Mesenchymal stem cell (in vitro differentiated cells and primary cell): Measurements from ENCODE around the gene GPC1.
A peak's percentile ranks its signal among the peaks of the same experiment; 100 is the strongest.

Experiments
- DNase-seq: peaks from one replicate; pipeline ENCODE4 v3.0.0-alpha.2; 2013
- H2AFZ ChIP-seq: one replicate; pipeline ENCODE4 v1.6.1; 2013; ENCODE audit warnings: low read depth, mild to moderate bottlenecking, control low read depth, inconsistent platforms, low read length, moderate library complexity
- H2AK5ac ChIP-seq: 2 replicates; pipeline ENCODE4 v1.6.1; 2013; ENCODE audit warnings: low read length, moderate library complexity, mild to moderate bottlenecking, inconsistent platforms; ENCODE audit not compliant: severe bottlenecking
- H2BK120ac ChIP-seq: one replicate; pipeline ENCODE4 v1.6.1; 2013; ENCODE audit warnings: low read depth, mild to moderate bottlenecking, inconsistent platforms, low read length, moderate library complexity
- H2BK12ac ChIP-seq, 2 experiments: one replicate each; pipeline ENCODE4 v1.6.1; 2013; ENCODE audit warnings: inconsistent platforms in 2 of 2, low read length in 2 of 2, mild to moderate bottlenecking in 2 of 2, moderate library complexity in 2 of 2, control low read depth in 1 of 2
- H2BK15ac ChIP-seq: one replicate; pipeline ENCODE4 v1.6.1; 2013; ENCODE audit warnings: mild to moderate bottlenecking, low read depth, inconsistent platforms; ENCODE audit not compliant: poor library complexity, severe bottlenecking
- H2BK5ac ChIP-seq: 2 replicates; pipeline ENCODE4 v1.6.1; 2013; ENCODE audit warnings: low read depth, mild to moderate bottlenecking, low read length, control low read depth, inconsistent platforms; ENCODE audit not compliant: poor library complexity, severe bottlenecking
- H3K14ac ChIP-seq, 2 experiments: one replicate each; pipeline ENCODE4 v1.6.1; 2013; ENCODE audit warnings: inconsistent platforms in 2 of 2, low read length in 2 of 2, control low read depth in 1 of 2, mild to moderate bottlenecking in 1 of 2, moderate library complexity in 1 of 2
- H3K18ac ChIP-seq, 2 experiments: one replicate each; pipeline ENCODE4 v1.6.1; 2013; ENCODE audit warnings: inconsistent platforms in 2 of 2, low read length in 2 of 2, control low read depth in 1 of 2, low read depth in 1 of 2, mild to moderate bottlenecking in 1 of 2
- H3K23ac ChIP-seq, 2 experiments: one replicate each; pipeline ENCODE4 v1.6.1; 2013; ENCODE audit warnings: inconsistent platforms in 2 of 2, low read length in 2 of 2, mild to moderate bottlenecking in 2 of 2, moderate library complexity in 2 of 2, control low read depth in 1 of 2
- H3K27ac ChIP-seq: 2 replicates; pipeline ENCODE4 v1.5.1; 2013; ENCODE audit warnings: mild to moderate bottlenecking, moderate library complexity, low read length, control low read depth, inconsistent platforms; ENCODE audit not compliant: poor library complexity, severe bottlenecking
- H3K27me3 ChIP-seq, 2 experiments: 2 replicates each; pipeline versions ENCODE4 v1.6.1 to v1.7.0; 2013; ENCODE audit warnings: low read length in 2 of 2, mild to moderate bottlenecking in 2 of 2, moderate library complexity in 2 of 2, control low read depth in 1 of 2, inconsistent platforms in 1 of 2; ENCODE audit not compliant: control insufficient read depth in 1 of 2, insufficient read depth in 1 of 2
- H3K36me3 ChIP-seq, 2 experiments: 2 replicates each; pipeline versions ENCODE4 v1.6.1 to v1.7.0; 2013; ENCODE audit warnings: low read length in 2 of 2, control low read depth in 1 of 2, inconsistent platforms in 1 of 2, low read depth in 1 of 2, mild to moderate bottlenecking in 1 of 2; ENCODE audit not compliant: insufficient read depth in 2 of 2, control insufficient read depth in 1 of 2
- H3K4ac ChIP-seq, 2 experiments: one replicate each; pipeline ENCODE4 v1.6.1; 2013; ENCODE audit warnings: inconsistent platforms in 2 of 2, low read length in 2 of 2, mild to moderate bottlenecking in 2 of 2, moderate library complexity in 2 of 2, control low read depth in 1 of 2, low read depth in 1 of 2
- H3K4me1 ChIP-seq: 2 replicates; pipeline ENCODE4 v1.6.1; 2013; ENCODE audit warnings: low read depth, low read length, control low read depth; ENCODE audit not compliant: control insufficient read depth, insufficient read depth
- H3K4me2 ChIP-seq: 2 replicates; pipeline ENCODE4 v1.6.1; 2013; ENCODE audit warnings: low read length, mild to moderate bottlenecking, inconsistent platforms; ENCODE audit not compliant: poor library complexity, severe bottlenecking
- H3K4me3 ChIP-seq, 2 experiments: 2 replicates each; pipeline versions ENCODE4 v1.5.1 to v1.7.0; 2013; ENCODE audit warnings: low read length in 2 of 2, mild to moderate bottlenecking in 2 of 2, control low read depth in 1 of 2, low read depth in 1 of 2; ENCODE audit not compliant: insufficient read depth in 1 of 2
- H3K79me1 ChIP-seq: replicated peaks from 2 replicates; pipeline ENCODE4 v1.6.1; 2013; ENCODE audit warnings: mild to moderate bottlenecking, control low read depth, low read length, inconsistent platforms; ENCODE audit not compliant: poor library complexity, severe bottlenecking
- H3K9ac ChIP-seq: 2 replicates; pipeline ENCODE4 v1.7.0; 2013; ENCODE audit warnings: mild to moderate bottlenecking, low read length, moderate library complexity
- H3K9me3 ChIP-seq: 2 replicates; pipeline ENCODE4 v1.7.0; 2013; ENCODE audit warnings: mild to moderate bottlenecking, low read length; ENCODE audit not compliant: control insufficient read depth
- H4K8ac ChIP-seq: one replicate; pipeline ENCODE4 v1.6.1; 2013; ENCODE audit warnings: inconsistent platforms, mild to moderate bottlenecking, low read length, moderate library complexity
- H4K91ac ChIP-seq: one replicate; pipeline ENCODE4 v1.6.1; 2013; ENCODE audit warnings: mild to moderate bottlenecking, low read length, inconsistent platforms
- WGBS: methylation state at CpG from one replicate; pipeline ENCODE4 v1.1.7; 2013; ENCODE audit warnings: mixed read lengths; 5-methylcytosine and 5-hydroxymethylcytosine counted together

The GPC1 gene

GRCh38 chr2:240392948-240393830 lies 42.3 kb upstream of the GPC1 start:
- peak overlapping the region in 1 of 2 experiments; percentile 49 for H2BK12ac ChIP-seq
- no peak overlapping the region for H3K4ac ChIP-seq
- DNase-seq = no peak
- no peaks in the 10 kb centered on the region for H3K36me3 ChIP-seq
- no peak overlapping the region for H2AK5ac ChIP-seq
- H3K4me2 ChIP-seq = no peak overlapping the region
- H3K4me3 ChIP-seq = no peak overlapping the region
- no peak overlapping the region for H2BK120ac ChIP-seq
- no peak overlapping the region for H2BK5ac ChIP-seq
- peaks cover 0 to 6% of the 10 kb centered on the region in 2 experiments for H3K27me3 ChIP-seq
- no peak overlapping the region for H3K27ac ChIP-seq
- peak overlapping the region in 1 of 2 experiments; percentile 19 for H3K18ac ChIP-seq
- H3K9me3 ChIP-seq = no peaks in the 10 kb centered on the region
- H3K79me1 ChIP-seq = no peaks in the 10 kb centered on the region
- no peak overlapping the region for H4K8ac ChIP-seq
- no peak overlapping the region for H4K91ac ChIP-seq
- WGBS = 84% methylated on average over 23 of the region's 23 CpGs
- H2AFZ ChIP-seq = peak overlapping the region; percentile 6
- no peak overlapping the region for H3K9ac ChIP-seq
- no peak overlapping the region for H3K14ac ChIP-seq
- H3K23ac ChIP-seq = no peak overlapping the region
- H2BK15ac ChIP-seq = no peak overlapping the region
- H3K4me1 ChIP-seq = peaks cover 7% of the 10 kb centered on the region

GRCh38 chr2:240393831-240394410 lies 41.5 kb upstream of the GPC1 start:
- Histone ChIP-seq H3K23ac (no peak overlapping the region), H2BK5ac (no peak overlapping the region), H3K4me3 (no peak overlapping the region), H3K4ac (no peak overlapping the region), H3K4me2 (no peak overlapping the region), H3K27me3 (peaks cover 0 to 9% of the 10 kb centered on the region in 2 experiments), H3K27ac (no peak overlapping the region), H3K9me3 (no peaks in the 10 kb centered on the region), H2BK12ac (peak overlapping the region in 1 of 2 experiments; percentile 15), H3K14ac (no peak overlapping the region), H3K4me1 (peaks cover 7% of the 10 kb centered on the region), H2AK5ac (no peak overlapping the region), H2BK120ac (no peak overlapping the region), H4K91ac (no peak overlapping the region), H4K8ac (no peak overlapping the region), H2BK15ac (no peak overlapping the region), H2AFZ (no peak overlapping the region), H3K18ac (no peak overlapping the region), H3K36me3 (no peaks in the 10 kb centered on the region), H3K9ac (no peak overlapping the region), H3K79me1 (no peaks in the 10 kb centered on the region)
- DNase-seq = peak; percentile 21
- WGBS = 68% methylated on average over 21 of the region's 21 CpGs

- peaks cover 7% of the 10 kb centered on the region for H3K4me1 ChIP-seq
- no peak for DNase-seq
- H3K27ac ChIP-seq = no peak overlapping the region
- H4K8ac ChIP-seq = no peak overlapping the region
- no peaks in the 10 kb centered on the region for H3K79me1 ChIP-seq
- no peaks in the 10 kb centered on the region for H3K9me3 ChIP-seq
- peaks cover 0 to 10% of the 10 kb centered on the region in 2 experiments for H3K27me3 ChIP-seq
- H4K91ac ChIP-seq = no peak overlapping the region
- H2BK120ac ChIP-seq = no peak overlapping the region
- no peak overlapping the region for H3K18ac ChIP-seq
- no peak overlapping the region for H2AFZ ChIP-seq
- H2BK15ac ChIP-seq = no peak overlapping the region
- H3K4ac ChIP-seq = no peak overlapping the region
- WGBS = 89% methylated on average over 9 of the region's 9 CpGs
- H3K36me3 ChIP-seq = no peaks in the 10 kb centered on the region
- no peak overlapping the region for H2BK5ac ChIP-seq
- no peak overlapping the region for H2BK12ac ChIP-seq
- H2AK5ac ChIP-seq = no peak overlapping the region
- no peak overlapping the region for H3K4me2 ChIP-seq
- H3K14ac ChIP-seq = no peak overlapping the region
- H3K23ac ChIP-seq = no peak overlapping the region
- no peak overlapping the region for H3K4me3 ChIP-seq
- H3K9ac ChIP-seq = no peak overlapping the region
Measured at GRCh38 chr2:240394549-240394948, 40.9 kb upstream of the GPC1 start.

GRCh38 chr2:240395448-240395847 lies 40.0 kb upstream of the GPC1 start:
- no peak overlapping the region for H4K91ac ChIP-seq
- H3K27me3 ChIP-seq = peaks cover 5 to 16% of the 10 kb centered on the region in 2 experiments
- DNase-seq = no peak
- no peak overlapping the region for H2BK120ac ChIP-seq
- H2AK5ac ChIP-seq = no peak overlapping the region
- no peak overlapping the region for H2BK5ac ChIP-seq
- no peak overlapping the region for H3K4me3 ChIP-seq
- H4K8ac ChIP-seq = no peak overlapping the region
- no peak overlapping the region for H2BK12ac ChIP-seq
- no peak overlapping the region for H3K4me2 ChIP-seq
- H3K9ac ChIP-seq = no peak overlapping the region
- H2AFZ ChIP-seq = no peak overlapping the region
- H3K4ac ChIP-seq = no peak overlapping the region
- 78% methylated on average over 8 of the region's 8 CpGs for WGBS
- H3K27ac ChIP-seq = no peak overlapping the region
- H3K79me1 ChIP-seq = no peaks in the 10 kb centered on the region
- no peaks in the 10 kb centered on the region for H3K9me3 ChIP-seq
- no peak overlapping the region for H3K14ac ChIP-seq
- no peak overlapping the region for H3K23ac ChIP-seq
- no peaks in the 10 kb centered on the region for H3K36me3 ChIP-seq
- no peak overlapping the region for H3K18ac ChIP-seq
- H2BK15ac ChIP-seq = no peak overlapping the region
- H3K4me1 ChIP-seq = peaks cover 7% of the 10 kb centered on the region
